ENCODE measurements around the gene RAD51. TPM values are rescaled to one million over a fixed set of nuclear protein-coding genes. Genes with fewer than 3 reads are reported as not detected.

Gene RAD51
- total RNA-seq, 1 experiment from 2014 or later = 14.5 TPM

- intact Hi-C loops (cut with micrococcal nuclease; ENCODE audit: unreplicated experiment) = no loop called here
- no peaks in the 10 kb centered on the region for H3K27me3 Mint-ChIP-seq (ENCODE audit: unreplicated experiment)
- no peak overlapping the region for H3K4me3 Mint-ChIP-seq (ENCODE audit: low read depth, unreplicated experiment)
- no TSS peak for BruUV-seq (replicated peaks)
- H3K9me3 Mint-ChIP-seq (ENCODE audit: low read depth, unreplicated experiment) = no peaks in the 10 kb centered on the region
- no peak for TF ChIP-seq CTCF (IDR thresholded peaks at IDR 0.05; ENCODE audit: unreplicated experiment)
- CTCF ChIA-PET = interaction anchor here (0.6 kb wide), 1 partner anchor 192 kb away, joined by 3 read pairs; no protein-coding TSS in a partner anchor
- peaks cover 5% of the 10 kb centered on the region for H3K36me3 Mint-ChIP-seq (ENCODE audit: insufficient read depth, unreplicated experiment)
- no peak overlapping the region for H3K27ac Mint-ChIP-seq (ENCODE audit: unreplicated experiment)
- DNase-seq = no peak
- H3K4me1 Mint-ChIP-seq (ENCODE audit: low read depth, unreplicated experiment) = no peaks in the 10 kb centered on the region
These were observed 49.2 kb downstream of the RAD51 start for GRCh38 chr15:40743921-40744814.

- H3K4me3 Mint-ChIP-seq (ENCODE audit: low read depth, unreplicated experiment) = no peak overlapping the region
- no peak for TF ChIP-seq CTCF (IDR thresholded peaks at IDR 0.05; ENCODE audit: unreplicated experiment)
- no peaks in the 10 kb centered on the region for H3K4me1 Mint-ChIP-seq (ENCODE audit: low read depth, unreplicated experiment)
- H3K9me3 Mint-ChIP-seq (ENCODE audit: low read depth, unreplicated experiment) = no peaks in the 10 kb centered on the region
- no peak for DNase-seq
- H3K27ac Mint-ChIP-seq (ENCODE audit: unreplicated experiment) = no peak overlapping the region
- H3K36me3 Mint-ChIP-seq (ENCODE audit: insufficient read depth, unreplicated experiment) = peaks cover 5% of the 10 kb centered on the region
- intact Hi-C loops (cut with micrococcal nuclease; ENCODE audit: unreplicated experiment) = no loop called here
- CTCF ChIA-PET = interaction anchor here (0.6 kb wide), 1 partner anchor 193 kb away, joined by 3 read pairs; no protein-coding TSS in a partner anchor
- H3K27me3 Mint-ChIP-seq (ENCODE audit: unreplicated experiment) = no peaks in the 10 kb centered on the region
- no TSS peak for BruUV-seq (replicated peaks)
These were observed 49.8 kb downstream of the RAD51 start for GRCh38 chr15:40744815-40745152.

GRCh38 chr15:40746916-40747418 lies 52.0 kb downstream of the RAD51 start:
- no peaks in the 10 kb centered on the region for H3K27me3 Mint-ChIP-seq (ENCODE audit: unreplicated experiment)
- no peaks in the 10 kb centered on the region for H3K4me1 Mint-ChIP-seq (ENCODE audit: low read depth, unreplicated experiment)
- no peaks in the 10 kb centered on the region for H3K9me3 Mint-ChIP-seq (ENCODE audit: low read depth, unreplicated experiment)
- DNase-seq = no peak
- no peak overlapping the region for H3K27ac Mint-ChIP-seq (ENCODE audit: unreplicated experiment)
- no TSS peak for BruUV-seq (replicated peaks)
- H3K36me3 Mint-ChIP-seq (ENCODE audit: insufficient read depth, unreplicated experiment) = peaks cover 13% of the 10 kb centered on the region
- intact Hi-C loops (cut with micrococcal nuclease; ENCODE audit: unreplicated experiment) = no loop called here
- H3K4me3 Mint-ChIP-seq (ENCODE audit: low read depth, unreplicated experiment) = no peak overlapping the region
- CTCF ChIA-PET = interaction anchor here (0.5 to 1.8 kb wide), 11 partner anchors 22 to 1898 kb away, joined by 3 to 15 read pairs (median 4); partner anchors contain the start of genes C15orf62 and VPS18
- TF ChIP-seq CTCF (IDR thresholded peaks at IDR 0.05; ENCODE audit: unreplicated experiment) = no peak

- no peak overlapping the region for H3K4me3 Mint-ChIP-seq (ENCODE audit: low read depth, unreplicated experiment)
- no peaks in the 10 kb centered on the region for H3K27me3 Mint-ChIP-seq (ENCODE audit: unreplicated experiment)
- no peak for TF ChIP-seq CTCF (IDR thresholded peaks at IDR 0.05; ENCODE audit: unreplicated experiment)
- intact Hi-C loops (cut with micrococcal nuclease; ENCODE audit: unreplicated experiment) = no loop called here
- H3K4me1 Mint-ChIP-seq (ENCODE audit: low read depth, unreplicated experiment) = no peaks in the 10 kb centered on the region
- no peaks in the 10 kb centered on the region for H3K9me3 Mint-ChIP-seq (ENCODE audit: low read depth, unreplicated experiment)
- no peak overlapping the region for H3K27ac Mint-ChIP-seq (ENCODE audit: unreplicated experiment)
- CTCF ChIA-PET = interaction anchor here (0.6 to 1.8 kb wide), 2 partner anchors 110 to 146 kb away, joined by 3 to 10 read pairs; partner anchors contain the start of gene VPS18
- peaks cover 8% of the 10 kb centered on the region for H3K36me3 Mint-ChIP-seq (ENCODE audit: insufficient read depth, unreplicated experiment)
- no TSS peak for BruUV-seq (replicated peaks)
- DNase-seq = no peak
These were observed 53.0 kb downstream of the RAD51 start for GRCh38 chr15:40747685-40748631.

Measured in Calu3 (cell line).